Dermis lymphatic vessel endothelial cell (primary cell): ENCODE data around the gene ZFP30. TPM values are rescaled to one million over a fixed set of nuclear protein-coding genes. Genes with fewer than 3 reads are reported as not detected.

Source experiments
- total RNA-seq: library from RNA; depleted of rRNA; stranded (reverse); fragments of >200 nt; gene quantifications from 2 replicates; pipeline ENCODE4 v1.2.1, GENCODE V29; 2014

ZFP30 gene
- total RNA-seq = 11.4 and 16.6 TPM in 2 replicates

DNA sequence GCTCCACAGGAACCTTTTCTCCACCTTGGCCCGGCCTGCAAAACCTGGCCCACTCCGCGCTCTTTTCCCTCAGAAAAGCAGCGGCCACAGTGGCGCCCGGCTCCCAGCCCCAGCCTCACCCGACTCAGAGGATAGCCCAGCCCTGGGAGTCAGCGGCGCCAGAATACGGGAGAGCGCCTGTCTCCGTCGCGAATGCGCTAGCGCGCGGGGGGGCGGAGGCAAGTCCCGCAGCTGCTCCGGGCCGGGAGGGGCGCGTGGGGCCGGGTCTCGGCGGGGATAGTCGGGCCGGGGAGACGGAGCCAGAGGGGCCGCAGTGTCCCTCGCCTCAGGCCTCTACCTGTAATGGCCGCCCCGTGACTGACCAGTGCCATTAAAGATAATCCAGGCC lies at the start of gene ZFP30:
TSS of gene ZFP30 (minus strand) at position 165 of the 388 bp plus-strand sequence. CDS start 7,643 bp downstream, outside the sequence.

DNA sequence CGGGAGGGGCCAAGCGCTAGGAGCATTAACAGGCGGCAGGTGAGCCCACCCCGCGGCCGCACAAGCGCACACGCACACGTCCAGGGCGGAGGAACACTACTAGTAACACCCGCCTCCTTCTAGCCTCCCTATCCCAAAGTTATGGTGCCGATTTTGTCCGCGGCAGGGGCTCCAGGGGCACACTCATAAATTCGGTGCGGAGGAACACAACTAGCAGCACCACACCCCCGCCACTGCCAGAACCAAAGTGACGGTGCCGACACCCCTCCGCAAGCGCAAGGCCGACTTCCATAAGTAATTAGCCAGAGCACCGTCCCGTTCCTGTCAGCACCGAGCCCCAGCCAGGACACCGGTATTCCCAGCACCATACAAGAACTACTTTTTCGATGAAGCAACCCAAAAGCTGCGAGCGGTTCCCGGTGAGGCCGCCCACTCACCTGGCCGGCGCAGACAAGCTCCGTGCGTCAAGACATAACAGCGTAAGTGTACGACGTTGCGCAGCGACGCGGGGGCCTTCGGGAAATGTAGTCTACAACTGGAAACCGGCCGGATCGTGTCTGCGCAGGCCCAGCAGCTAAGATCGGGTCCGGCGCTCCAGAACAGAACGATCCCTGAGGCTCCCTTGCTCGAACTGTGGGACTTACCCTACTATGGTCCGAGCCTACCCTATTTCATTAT lies 60.8 kb downstream of the ZFP30 start, which contains the start of the genes ZNF540 and ZNF571:
TSS of gene ZNF540 (plus strand) at position 573 of the 678 bp plus-strand sequence. CDS start 3,572 bp downstream, outside the sequence.
TSS of gene ZNF571 (minus strand) at position 489 of the 678 bp plus-strand sequence. CDS start 8,116 bp downstream, outside the sequence.

Other genes starting within 250 kb of the ZFP30 start
- gene ZNF569, start 188.0 kb downstream of the ZFP30 start, total RNA-seq = 4.4 and 8.5 TPM in 2 replicates
- gene ZNF570, start 186.1 kb downstream of the ZFP30 start, total RNA-seq = 8.0 and 9.1 TPM in 2 replicates
- 0.22 and 0.86 TPM in 2 replicates for gene ZNF793, start 148.5 kb downstream of the ZFP30 start, total RNA-seq
- gene ZNF571, start 60.7 kb downstream of the ZFP30 start, total RNA-seq = 1.8 and 2.9 TPM in 2 replicates
- 0.33 and 0.34 TPM in 2 replicates for gene ZNF540, start 60.6 kb downstream of the ZFP30 start, total RNA-seq
- gene ZNF607, start 64.3 kb upstream of the ZFP30 start, total RNA-seq = 1.7 and 3.1 TPM in 2 replicates
- 3.4 and 5.5 TPM in 2 replicates for gene ZNF573, start 124.1 kb upstream of the ZFP30 start, total RNA-seq